A172 (cell line): Measurements from ENCODE around the gene MAGOH. TPM values are rescaled to one million over a fixed set of nuclear protein-coding genes. Genes with fewer than 3 reads are reported as not detected.
"Not testable (repeated sequence)": the region's sequence is repeated elsewhere in the genome, so short reads cannot be mapped to it uniquely, and the experiment has no call there.

Experiments
- DNase-seq: peaks from one replicate; pipeline ENCODE4 v3.0.0-alpha.2; 2015; ENCODE audit warnings: low spot score
- total RNA-seq: library from RNA; depleted of rRNA; stranded (reverse); fragments of >200 nt; shearing (Covaris generic); gene quantifications from 2 replicates; pipeline ENCODE4 v1.2.3, GENCODE V29; 2014; rRNA removed

The MAGOH gene
- total RNA-seq, result 54.1 and 73.2 TPM in 2 replicates

DNA sequence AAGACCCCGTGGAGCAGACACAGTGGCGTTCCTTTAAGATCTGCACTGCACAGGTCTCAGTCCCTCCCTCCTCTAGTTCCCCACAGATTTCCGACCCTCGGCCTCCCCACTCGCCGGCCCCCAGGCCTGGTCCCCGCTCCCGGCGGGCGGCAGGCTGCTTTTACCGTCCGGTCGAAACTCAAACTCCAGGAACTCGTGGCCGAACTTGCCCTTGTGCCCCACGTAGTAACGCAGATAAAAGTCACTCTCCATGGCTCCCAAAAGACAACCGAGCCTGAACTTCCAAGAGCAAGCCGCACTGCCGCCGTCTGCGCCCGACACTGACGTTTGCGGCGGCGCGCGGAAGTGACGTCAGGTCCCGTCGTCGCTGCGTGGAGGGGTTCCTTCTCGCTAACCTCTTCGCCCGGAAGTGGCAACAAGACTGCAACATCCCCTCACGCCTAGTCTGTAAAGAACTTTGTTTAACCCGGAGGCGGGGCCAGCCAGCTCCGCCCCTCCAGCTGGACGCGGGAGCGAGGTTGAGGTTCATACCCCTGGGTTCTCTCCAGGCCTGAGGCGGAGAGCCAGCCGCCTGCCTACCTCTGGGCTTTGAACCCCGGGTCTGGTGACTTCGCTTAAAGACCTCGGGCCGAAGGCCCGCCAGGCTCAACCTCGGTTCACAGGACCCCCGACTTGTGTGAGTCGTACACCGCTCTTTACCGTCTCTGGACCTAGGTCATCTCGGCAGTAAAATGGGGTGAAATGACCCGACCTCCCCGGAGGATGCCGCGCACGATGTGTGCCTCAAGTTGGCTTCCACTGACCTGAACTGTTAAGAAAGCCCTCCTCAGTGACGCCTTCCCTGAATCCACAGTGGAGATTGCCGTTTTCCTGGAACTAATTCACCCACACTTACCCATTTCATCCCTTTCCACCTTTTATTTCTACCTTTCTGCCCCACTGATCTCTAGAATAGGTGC lies at the start of gene MAGOH:
TSS of gene MAGOH (minus strand) at position 322 of the 959 bp plus-strand sequence. CDS start at position 252, 70 bp downstream.
- peak; percentile 90 for DNase-seq

DNA sequence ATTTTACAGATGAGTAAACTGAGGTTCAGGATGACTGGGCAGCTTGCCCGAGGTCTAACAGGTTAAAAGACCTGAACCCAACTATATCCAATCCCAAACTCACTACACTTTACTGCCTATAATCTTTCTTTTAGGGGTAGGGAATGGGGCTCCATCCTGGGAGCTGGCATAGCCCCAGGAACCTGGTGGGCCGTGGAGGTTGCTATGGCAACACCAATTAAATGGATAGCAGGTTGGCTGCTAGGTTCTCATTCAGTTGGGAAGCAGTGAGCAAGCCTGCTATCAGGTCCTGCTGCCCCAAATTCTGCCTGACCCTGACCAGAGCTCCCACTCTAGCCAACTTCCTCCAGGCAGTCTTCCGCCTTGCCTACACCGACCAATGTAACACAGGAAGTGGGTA lies 48.6 kb upstream of the MAGOH start:
- DNase-seq, result no peak

DNA sequence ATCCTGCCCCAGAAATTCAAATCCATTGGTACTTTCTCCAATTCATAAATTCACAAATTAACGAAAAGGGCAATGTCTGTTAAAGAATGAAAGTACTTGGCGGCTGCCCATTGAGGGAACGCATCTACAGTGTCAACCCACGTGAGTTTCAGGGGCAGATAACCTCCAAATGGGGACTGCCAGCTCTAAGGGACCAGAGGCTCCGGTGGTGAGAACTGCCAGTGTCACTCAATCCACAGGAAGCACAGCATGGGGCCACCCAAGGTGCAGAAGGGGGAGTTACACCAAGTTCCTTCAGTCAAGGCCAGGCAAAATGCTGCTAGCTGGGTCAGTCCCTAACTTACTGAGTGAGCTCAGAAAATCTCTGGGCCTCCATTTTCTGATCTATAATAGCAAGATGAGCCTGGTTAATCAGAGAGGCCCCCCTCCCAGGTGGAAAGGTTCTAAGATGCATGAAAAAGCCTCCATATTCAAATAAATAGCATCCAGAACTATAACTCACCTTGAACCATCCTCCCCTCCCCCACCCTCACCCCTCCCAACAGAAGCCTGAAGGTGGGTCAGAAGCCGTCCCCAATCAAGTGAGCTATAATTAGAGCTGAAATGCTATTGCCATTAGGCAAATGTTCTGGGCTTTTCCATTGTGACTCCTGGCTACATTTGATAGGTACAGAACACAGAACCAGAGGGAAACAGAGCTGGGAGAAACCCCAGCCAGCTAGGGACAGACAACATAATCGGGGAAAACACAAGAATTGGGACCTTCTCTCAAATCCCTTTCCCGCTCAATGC lies 47.8 kb upstream of the MAGOH start:
- no peak for DNase-seq

DNA sequence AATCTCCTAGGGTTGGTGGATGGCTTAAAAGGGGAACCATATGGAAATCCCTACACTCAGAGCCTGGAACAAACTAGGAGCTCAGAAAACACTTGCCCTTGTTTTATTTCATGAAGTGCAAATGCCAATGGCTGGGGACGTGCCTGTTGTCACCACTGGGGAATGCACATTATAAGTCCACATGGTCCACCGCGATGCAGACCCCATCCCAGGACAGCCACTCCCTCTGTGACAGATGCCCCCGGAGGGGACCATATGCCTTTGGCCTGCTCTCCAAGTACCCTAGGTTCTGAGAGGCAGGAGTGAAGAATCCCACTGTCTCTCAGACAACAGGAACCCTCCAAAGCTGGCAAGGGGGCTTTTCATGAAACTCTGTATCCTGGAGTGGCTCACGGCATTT lies 47.2 kb upstream of the MAGOH start:
- DNase-seq, result no peak

DNA sequence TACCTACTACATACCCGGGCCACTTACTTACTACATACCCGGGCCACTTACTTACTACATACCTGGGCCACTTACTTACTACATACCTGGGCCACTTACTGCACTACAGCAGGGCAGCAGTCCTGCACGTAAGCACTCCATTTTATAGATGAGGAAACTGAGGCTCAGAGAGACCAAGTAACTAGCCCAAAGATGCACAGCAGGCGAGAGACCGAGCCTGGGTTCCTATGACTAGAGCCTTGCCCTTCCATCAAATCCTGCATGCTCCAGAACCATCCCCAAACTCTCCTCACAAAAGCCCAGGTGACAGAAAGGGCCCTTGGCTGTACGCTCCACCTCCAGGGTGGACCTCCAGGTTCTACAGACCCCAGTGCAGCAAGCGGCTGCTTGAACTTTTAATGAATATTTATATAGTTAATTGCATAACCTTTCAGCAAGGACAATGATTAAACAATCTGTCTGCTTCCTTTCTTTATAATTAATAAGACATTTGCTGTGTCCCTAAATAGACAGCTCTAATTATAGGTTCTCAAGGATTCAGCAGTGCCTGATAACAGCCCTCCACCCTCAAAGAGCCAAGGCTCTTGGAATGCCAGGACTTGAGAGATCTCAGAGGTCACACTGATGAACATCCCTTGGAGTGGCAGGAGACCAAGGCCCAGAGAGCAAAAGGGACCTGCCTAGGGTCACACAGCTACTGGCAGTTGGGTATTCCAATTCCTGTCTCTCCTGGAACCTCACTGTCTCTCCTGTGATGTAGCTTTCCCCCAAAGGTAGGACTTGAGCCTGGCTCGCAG lies 46.1 kb upstream of the MAGOH start:
- no peak for DNase-seq

DNA sequence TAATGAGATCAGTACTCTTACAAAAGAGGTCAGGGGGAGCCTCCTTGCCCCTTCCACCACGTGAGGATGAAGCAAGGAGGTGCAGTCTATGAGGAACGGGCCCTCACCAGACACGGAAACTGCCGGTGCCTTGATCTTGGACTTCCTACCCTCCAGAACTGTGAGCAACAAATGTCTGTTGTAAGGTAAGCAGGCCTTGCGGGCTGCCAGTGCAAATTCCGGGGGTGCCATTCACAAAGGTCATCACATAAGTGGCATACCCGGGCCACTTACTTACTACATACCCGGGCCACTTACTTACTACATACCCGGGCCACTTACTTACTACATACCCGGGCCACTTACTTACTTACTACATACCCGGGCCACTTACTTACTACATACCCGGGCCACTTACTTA lies 44.8 kb upstream of the MAGOH start:
- not testable (repeated sequence) for DNase-seq

DNA sequence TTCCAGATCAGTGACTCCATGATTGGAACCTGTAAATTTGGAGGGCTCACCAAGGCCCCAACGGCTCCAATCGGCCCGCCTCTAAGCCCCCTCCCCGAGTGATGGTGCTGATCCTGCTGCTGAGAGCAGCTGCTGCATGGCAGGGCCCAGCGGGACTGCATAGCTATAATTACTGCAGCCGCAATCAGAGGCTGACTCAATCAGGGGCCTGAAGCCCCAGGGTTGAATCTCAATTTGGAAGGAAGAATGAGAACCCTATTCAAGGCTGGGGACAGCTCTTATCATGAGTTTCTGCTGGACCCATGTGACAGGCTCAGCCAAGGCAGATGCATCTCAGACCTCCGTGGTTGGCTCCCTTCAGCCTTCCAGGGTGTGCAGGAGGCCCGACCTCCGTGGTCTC lies 42.8 kb upstream of the MAGOH start:
- no peak for DNase-seq

DNA sequence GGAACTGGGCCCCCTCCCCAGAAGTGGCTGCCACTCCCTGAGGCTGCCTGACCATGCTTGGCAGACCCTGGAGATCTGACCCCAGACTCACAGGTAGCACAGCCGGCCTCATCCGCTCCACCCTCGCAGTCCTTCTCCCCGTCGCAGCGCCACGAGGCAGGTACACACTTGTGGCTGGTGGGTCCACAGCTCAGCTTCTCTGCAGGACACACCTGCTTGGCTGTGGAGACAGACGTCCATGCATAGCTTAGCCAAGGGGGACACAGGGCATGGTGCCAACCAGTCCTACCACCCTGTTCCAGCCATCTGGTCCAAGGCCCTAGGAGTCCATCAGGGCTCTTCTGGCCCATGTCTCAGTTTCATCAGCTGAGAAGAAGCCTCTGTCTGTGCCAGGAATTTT lies 42.2 kb upstream of the MAGOH start:
- DNase-seq, result no peak

DNA sequence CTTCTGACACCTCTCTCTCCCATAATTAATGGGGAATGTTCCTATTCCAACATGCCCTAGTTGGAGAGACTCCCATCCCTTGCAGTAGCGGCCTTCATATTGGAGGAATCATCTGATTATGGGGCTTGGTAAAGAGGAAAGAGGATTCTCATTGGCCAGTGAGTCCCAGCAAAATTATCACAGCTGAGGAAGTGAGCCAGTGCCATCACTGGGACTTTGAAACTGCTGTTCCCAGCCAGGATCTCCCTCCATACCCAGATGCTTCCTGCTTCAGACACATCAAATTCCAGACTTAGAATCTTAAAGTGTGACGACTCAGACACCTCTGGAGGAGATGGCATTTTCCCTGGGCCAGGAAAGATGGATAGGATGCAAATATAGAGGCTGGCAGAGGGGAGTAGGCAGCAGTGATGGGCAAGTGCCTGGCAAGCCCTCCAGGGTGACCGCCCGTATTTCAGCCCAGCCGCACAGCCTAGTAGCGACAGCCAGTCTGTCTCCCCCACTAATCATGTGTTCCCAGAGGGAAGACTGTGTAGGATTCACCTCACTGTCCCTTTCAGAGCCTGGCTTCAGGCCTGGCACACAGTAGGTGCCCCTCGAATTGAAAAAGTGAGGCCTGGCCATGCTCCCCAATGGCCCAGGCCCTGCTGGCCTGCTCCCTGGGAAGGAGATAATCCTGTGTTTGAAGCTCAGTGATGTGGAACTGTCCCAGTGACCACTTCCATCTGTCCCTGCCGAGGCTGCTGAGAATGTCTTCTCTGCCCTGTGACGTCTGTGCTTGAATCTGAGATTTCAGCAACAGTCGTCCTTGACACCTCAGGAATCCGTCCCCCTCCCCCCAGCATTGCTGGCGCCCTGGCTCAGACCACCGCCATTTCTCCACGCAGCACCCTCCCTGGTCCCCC lies 41.2 kb upstream of the MAGOH start:
- DNase-seq, result no peak

DNA sequence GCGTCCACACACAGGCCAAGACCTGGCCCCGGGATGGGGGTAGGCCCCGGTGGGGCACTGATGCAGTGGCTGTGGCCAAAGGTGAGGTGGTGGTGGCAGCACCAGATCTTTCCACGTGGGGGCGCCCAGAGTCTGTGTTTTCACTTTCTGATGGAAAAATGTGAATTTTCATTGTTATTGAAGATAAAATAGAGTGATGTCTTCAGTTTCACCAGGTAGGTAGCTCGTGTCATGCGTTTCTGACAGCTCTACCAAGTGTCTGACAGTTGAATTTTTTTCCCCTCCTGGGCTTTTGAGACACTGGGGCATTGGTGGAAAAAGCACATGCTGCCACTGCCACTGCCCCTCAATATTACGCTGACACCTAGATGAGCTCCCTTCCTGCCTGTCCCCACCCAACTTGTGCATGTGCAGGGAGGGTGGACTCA lies 40.0 kb upstream of the MAGOH start:
- DNase-seq, result no peak

DNA sequence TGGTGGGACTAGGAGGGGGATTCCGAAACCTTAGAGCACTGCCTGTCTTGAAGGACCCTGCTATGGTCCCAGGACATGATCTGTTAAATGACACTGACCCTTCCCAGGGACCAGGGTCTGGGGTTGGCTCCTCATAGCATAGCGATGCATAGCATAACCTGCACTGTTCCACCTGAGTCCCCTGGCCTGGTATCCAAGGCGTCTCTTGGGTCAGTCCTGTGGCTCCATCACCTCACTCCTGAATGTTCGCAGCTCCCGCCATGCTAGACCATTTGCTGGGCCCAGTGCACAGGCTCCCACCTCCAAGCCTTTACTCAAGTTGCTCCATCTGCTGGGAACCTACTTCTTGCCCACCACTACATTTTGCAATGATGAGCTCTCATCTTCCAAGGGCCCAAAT lies 39.0 kb upstream of the MAGOH start:
- no peak for DNase-seq

DNA sequence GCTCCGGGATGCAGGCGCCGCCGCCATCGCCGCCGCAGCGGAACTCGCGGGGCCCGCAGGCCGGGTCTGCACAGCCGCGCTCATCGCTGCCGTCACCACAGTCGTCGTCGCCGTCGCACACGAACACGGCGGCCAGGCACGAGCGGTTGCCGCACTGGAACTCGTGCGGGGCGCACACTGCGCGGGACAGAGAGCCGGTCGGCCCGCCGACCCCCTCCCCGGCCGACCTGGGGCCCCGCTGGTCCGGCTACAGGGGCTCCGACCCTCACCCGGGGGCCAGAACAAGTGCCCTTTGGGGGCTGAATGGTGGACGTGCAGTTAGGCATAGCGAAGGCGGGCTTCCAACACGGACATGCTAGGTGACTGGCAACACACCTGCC lies 38.6 kb upstream of the MAGOH start:
- DNase-seq, result no peak

DNA sequence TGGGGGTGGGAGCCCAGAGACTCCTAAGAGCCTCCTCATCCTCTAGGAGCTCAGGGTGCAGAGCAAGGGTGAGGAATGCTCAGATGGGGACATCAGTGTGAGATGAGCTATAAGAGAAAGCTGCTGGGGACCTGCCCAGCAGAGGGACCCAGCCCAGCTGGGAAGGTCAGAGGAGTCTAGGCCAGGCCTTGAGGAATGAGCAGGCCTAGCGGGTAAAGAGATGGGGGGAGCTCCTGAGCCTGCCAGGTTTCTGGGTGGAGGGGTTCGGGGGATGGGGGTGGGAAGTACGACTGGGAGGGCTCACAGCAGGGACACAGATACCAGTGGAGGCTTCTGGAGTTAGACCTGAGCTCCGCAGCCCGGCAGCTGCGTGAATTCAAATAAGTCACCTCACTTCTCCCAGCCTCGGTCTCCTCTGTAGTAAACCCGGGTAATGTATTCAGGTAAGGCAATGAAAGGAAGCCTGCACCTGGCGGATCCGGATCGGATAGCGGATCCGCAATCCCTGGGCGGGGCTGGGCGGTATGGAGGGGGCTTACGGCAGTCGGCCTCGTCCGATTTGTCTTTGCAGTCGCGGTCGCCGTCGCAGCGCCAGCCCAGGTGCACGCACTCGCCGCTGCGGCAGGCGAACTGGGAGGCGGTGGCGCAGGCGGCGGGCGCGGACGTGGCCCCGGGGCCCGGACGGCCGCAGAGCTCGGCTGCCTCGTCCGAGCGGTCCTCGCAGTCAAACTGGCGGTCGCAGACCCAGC lies 38.0 kb upstream of the MAGOH start:
- DNase-seq, result no peak

DNA sequence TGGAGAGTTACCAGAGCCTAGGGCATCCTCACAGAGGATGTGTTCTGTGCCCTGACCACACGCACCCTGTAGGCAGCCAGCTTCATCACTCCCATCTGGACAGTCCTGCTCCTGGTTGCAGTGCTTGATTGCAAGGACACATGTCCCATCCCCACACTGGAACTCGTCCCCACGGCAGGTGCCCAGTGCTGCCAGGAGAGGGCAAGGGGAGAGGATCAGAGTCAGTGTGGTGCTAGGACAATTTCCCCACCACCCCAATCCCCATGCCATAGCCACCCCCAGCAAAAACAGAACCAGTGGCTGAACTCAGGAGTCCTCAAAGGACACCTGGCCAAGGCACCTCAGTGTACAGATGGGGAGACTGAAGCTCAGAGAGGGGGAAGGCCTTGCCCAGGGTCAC lies 37.2 kb upstream of the MAGOH start:
- DNase-seq, result no peak

DNA sequence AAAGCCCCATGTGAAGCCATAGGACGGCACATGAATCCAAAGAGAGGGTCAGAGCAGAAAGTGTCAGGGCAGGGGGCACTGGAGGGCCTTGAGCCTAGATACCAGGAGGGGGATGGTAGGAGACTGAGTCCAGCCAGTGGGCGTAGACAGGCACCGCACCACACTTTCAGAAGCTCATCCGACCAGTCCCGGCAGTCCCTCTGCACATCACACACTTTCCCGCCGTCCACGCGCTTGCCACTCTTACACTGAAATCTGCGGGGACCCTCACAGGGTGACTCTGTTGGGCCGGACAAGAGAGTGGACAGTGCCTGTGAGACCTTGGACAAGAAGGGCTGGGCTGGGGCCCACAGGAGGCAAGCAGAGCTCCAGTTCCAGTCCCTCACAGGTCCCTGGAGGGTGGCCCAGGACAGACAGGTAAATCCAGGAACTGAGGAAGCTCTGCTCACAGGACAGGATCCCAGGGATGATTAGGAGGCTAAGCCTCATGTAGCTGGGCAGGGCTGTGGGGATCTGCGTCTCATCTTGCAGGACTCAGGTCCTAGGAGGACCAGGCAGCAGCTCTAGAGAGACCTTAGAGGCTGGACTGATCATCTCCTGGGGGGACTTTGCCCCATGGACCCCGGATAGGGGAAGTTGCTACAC lies 36.3 kb upstream of the MAGOH start:
- no peak for DNase-seq

DNA sequence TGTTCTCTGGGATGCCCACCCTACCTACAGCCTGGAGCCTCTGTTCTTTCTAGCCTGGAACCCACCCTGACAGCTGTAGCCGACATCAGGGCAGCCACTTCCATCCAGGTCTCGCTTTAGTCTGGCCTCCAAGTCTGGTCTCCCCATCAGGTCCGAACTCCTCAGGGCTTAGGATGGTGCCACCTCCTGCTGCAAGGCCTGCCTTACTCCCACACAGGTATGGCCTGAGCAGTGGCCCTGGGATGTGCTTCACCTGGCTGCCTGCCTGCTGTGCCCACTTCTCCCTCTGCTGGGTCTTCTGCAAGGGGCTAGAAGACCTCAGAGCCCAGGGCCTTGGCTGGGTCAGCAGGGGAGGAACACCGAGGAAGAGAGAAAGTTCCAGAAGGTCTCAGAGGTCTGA lies 35.7 kb upstream of the MAGOH start:
- DNase-seq, result no peak

DNA sequence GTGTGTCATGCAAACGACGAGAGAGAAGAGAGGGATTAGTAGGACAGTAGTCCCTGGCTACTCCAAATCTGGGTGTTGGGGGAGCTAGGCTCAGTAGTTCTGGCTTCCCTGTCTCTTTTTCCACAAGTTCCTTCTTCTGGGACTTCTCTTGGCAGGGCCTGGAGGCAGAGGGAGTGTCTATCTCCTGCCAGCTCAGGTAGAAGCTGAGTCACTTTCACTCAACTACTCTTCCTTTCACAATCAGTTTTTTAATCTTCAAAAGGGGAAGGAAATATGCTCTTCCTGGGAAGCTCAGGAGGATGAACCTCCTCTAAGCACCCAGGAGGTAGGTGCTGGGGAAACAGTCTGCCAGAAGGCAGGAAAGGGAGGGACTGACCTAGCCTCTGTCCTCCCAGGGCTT lies 35.2 kb upstream of the MAGOH start:
- DNase-seq, result no peak

DNA sequence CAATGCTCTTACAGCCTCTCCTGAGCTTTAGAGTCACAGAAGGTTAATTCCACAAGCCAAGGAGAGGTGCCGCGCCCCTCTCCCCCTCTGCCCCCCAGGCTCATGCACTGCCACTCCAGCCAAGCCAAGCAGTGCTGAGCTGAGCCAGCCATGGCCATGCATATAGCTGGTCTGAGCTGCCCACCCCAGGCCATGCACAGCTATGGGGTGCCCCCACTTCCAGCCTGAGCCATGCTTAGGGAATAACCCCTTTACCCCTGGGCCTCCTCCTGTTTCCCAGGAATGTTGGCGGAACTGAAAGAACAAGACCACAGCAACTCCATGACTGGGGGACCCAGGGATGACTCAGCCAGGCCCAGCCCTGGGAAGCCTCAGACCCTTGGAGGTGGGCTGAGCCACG lies 34.0 kb upstream of the MAGOH start:
- no peak for DNase-seq

DNA sequence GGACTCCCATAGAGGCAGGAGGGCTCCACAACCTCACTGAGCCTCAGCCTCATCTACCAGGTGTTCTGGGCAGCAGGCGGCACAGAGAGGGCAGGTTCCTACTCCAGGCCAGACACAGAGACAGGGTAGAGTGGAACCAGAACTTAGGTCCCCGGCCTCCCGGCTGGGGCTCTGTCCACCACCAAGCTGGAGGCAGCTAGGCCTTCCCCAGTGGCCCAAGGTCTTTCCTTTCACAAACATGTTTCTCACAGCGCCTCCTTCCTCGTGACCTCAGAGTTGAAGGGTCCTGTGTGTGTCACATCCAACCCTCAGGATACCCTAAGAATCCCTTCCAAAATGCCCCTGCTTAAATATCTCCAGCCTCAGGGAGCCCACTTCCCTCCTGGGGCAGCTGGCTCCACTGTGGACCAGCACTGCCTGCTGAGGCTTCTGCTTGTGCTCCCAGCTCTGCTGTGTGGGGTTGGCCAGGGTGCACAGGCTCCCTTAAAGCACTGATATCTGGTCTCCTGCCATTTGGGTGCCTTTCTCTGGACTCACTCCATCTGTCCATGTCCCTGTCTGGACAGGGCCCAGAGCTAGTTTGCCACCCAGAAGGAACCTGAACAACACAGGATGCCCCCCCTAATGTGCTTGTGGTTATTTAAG lies 33.2 kb upstream of the MAGOH start:
- DNase-seq, result no peak
